ENCODE data around the gene CRISP2.

CRISP2 gene

DNA sequence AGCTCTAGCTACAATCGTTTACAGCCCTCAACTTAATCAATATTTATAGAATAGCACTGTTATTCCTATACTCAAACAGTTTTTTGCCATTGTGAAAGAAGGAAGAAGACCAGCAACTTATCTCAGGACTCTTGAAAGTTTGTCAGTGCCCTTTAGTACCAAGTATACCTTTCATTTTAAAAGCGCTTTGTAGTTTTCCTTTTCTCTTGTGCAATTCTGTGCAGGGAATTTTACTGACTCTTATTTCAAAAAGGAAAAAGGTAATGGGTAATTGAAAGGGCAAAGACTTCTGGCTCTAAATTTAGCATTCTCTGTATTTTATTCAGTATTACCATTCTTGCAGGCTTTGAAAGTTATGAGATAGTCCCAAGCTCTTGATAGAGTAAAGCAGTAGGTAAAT is 59.9 kb downstream of the CRISP2 start:
- DNase-seq: no peak

- DNase-seq: no peak
Measured at GRCh38 chr6:49651239-49651638, 62.1 kb downstream of the CRISP2 start.

GRCh38 chr6:49649988-49650387 is 63.4 kb downstream of the CRISP2 start:
- no peak for DNase-seq

DNA sequence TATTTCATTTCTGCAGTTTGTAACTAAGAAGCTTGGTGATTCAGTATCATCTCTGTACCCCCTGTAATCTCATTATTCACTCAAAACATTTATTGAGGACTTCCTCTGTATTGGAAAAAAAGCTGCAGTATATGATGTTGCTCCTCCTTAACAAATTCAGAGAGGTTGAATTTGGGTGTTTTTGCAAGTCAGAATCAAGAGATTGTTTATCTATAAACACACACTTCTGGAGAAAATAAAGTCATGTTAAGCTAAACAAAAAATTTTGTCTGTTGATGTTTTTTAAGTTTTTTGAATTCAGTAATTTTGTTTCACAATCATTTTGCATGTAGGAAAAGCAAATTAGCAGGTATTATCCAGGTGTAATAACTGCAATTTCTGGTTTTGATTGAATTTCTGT is 65.3 kb downstream of the CRISP2 start:
- DNase-seq: no peak

DNA sequence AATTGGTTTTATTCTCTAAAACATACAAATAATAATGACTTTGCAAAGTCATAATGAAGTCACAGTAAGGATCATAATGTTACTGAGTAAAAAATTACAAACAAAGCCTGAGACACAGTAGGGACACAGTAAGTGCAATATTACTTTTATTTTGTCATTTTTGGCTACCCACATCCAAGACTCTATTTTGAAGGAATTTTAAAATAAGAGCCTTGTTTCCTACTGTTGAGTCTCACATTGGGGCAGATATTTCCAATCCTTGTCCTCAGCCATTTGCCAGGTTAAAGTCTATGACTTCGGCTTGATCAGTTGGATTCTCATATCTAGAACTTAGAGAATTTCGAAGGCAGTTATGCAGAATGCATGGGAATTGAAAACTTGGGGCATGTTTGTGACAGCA is 65.9 kb downstream of the CRISP2 start:
- no peak for DNase-seq

DNA sequence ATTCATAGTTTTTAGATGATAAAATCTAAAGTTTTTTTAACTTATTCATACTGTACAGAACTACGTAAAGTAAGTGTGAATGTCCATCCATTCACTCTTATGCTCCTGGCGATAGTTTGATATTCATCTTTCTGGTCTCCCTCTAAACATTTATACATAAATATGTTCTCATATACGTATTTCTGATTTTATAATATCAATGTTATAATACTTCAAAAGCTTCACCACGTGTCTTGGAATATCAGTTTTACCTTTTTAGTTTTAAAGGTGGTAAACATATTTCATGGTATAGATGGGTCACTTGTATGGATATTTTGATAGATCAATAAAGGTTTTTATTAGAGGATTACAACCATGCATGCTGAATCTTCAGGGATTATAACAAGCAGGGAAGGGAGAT is 66.4 kb downstream of the CRISP2 start:
- DNase-seq: no peak

DNA sequence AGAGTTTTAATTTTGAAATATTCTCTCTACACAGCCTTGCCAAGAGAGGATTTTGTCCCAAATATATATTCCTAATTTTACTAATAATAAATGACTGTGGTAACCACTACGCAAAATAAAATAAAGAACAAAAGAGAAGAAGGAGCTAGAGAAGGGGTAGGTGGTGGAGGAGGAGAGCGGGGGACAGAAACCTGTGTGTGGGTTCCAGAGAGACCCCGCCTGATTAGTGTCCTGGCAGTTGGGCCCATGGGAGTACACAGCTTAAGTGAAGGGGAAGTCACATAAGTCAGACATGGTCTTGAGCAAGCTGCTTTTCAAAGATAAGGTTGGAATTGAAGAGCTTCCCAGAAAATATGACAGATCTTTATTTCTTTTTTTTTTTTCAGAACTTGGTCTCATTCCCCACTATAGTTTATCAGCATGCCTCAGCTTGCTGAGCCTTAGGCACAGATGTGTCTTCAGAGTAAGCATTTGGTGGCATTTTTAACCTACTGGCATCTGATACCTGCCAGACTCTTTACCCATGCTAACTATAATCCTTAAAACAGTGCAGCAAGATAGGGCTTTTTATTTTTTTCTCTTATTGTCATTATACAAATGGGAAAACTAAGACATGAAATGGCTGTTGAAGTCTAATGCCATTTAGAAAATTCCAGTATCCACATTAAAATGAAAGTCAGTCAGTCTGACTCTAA is 67.1 kb downstream of the CRISP2 start:
- DNase-seq: no peak

- no peak for DNase-seq
Measured at GRCh38 chr6:49645139-49645538, 68.2 kb downstream of the CRISP2 start.

Data from activated naive CD4-positive, alpha-beta T cell treated with Interleukin-2 at 50 U/mL for 16 hours (primary cell).